Stimulated activated CD8-positive, alpha-beta memory T cell treated with anti-CD3 and anti-CD28 coated beads, Interleukin-2, amount 100 ng/mL, for 1 hour (primary cell): ENCODE results near the gene FBXW7.

Source experiments
- DNase-seq, 2 donors: peaks; one replicate each; pipeline ENCODE4 v3.0.0-alpha.2; 2020; ENCODE audit warnings: low read depth in 2 of 2

FBXW7 gene

GRCh38 chr4:152283801-152284470, 252.0 kb downstream of the FBXW7 start:
- DNase-seq, result no peak

GRCh38 chr4:152281822-152282221, 254.1 kb downstream of the FBXW7 start:
- DNase-seq, result no peak

GRCh38 chr4:152281211-152281610, 254.7 kb downstream of the FBXW7 start:
- no peak for DNase-seq

GRCh38 chr4:152279234-152279566, 256.7 kb downstream of the FBXW7 start:
- no peak for DNase-seq

- no peak for DNase-seq
These were observed 257.2 kb downstream of the FBXW7 start for GRCh38 chr4:152278505-152279233.

GRCh38 chr4:152278172-152278504, 257.8 kb downstream of the FBXW7 start:
- no peak for DNase-seq

GRCh38 chr4:152277333-152277732, 258.6 kb downstream of the FBXW7 start:
- no peak for DNase-seq

GRCh38 chr4:152273343-152273742, 262.5 kb downstream of the FBXW7 start:
- no peak for DNase-seq
